Lower leg skin (tissue), 4 donors: ENCODE measurements around the gene KIZ. TPM values are rescaled to one million over a fixed set of nuclear protein-coding genes. Genes with fewer than 3 reads are reported as not detected.

Source experiments
- DNase-seq, 2 donors: peaks; one replicate each; pipeline ENCODE4 v3.0.0-alpha.2; 2019; ENCODE audit warnings: low spot score in 2 of 2
- H3K4me3 ChIP-seq: fragments of 200-600 bp; sonication (generic); 2 replicates; pipeline ENCODE4 v1.5.1; 2017; ENCODE audit warnings: mild to moderate bottlenecking, low read depth; ENCODE audit not compliant: poor library complexity, severe bottlenecking
- CTCF ChIP-seq, 3 donors: fragments of 450-650 bp; IDR thresholded peaks; one replicate each; pipeline ENCODE4 v1.5.1; 2016; ENCODE audit warnings: antibody characterized with exemption in 3 of 3, mild to moderate bottlenecking in 3 of 3, moderate library complexity in 2 of 3
- POLR2A ChIP-seq, 2 donors: fragments of 450-650 bp; IDR thresholded peaks; one replicate each; pipeline ENCODE4 v1.6.1; 2016 to 2017; ENCODE audit warnings: antibody characterized with exemption in 2 of 2, mild to moderate bottlenecking in 1 of 2, moderate library complexity in 1 of 2
- WGBS, 2 donors: methylation state at CpG; one replicate each; pipeline ENCODE4 v1.1.5; 2018; 5-methylcytosine and 5-hydroxymethylcytosine counted together
- intact Hi-C: fragments of 100-400 bp; cut with DNase I; formaldehyde crosslinking; loops from one replicate; pipeline ENCODE4 v1.15.0; 2023; ENCODE audit warnings: low total_unique reads
- total RNA-seq, 4 donors: library from RNA; depleted of rRNA; stranded (reverse); fragments of >200 nt; gene quantifications; one replicate each; pipeline ENCODE4 v1.1.0, GENCODE V29; 2016

Gene KIZ
- total RNA-seq, 4 donors from 2014 or later: 17.8 to 25.0 (median 23.0) TPM

- H3K4me3 ChIP-seq: no peak overlapping the region
- DNase-seq: no peak
- TF ChIP-seq POLR2A (IDR thresholded peaks at IDR 0.05) (no peak), CTCF (IDR thresholded peaks at IDR 0.05) (no peak)
- intact Hi-C loops: no loop called here
- WGBS, 2 donors: 76 to 89% methylated on average over 2 of the region's 2 CpGs
Measured at GRCh38 chr20:21291026-21291425, 165.1 kb downstream of the KIZ start.

GRCh38 chr20:21294755-21295154, 168.9 kb downstream of the KIZ start:
- intact Hi-C loops: no loop called here
- no peak overlapping the region for H3K4me3 ChIP-seq
- no peak for TF ChIP-seq POLR2A (IDR thresholded peaks at IDR 0.05)
- TF ChIP-seq CTCF (IDR thresholded peaks at IDR 0.05): no peak
- 76 to 79% methylated on average over 5 of the region's 5 CpGs for WGBS, 2 donors
- DNase-seq: no peak

Other genes with a start within 250 kb of the KIZ start
- under 1 TPM in 1 of 4 donors, not detected in 3; 0.32 TPM for gene LINC00237, start 19.7 kb upstream of the KIZ start, total RNA-seq
- 10 to 100 TPM; 31.9 to 50.9 (median 37.3) TPM for gene XRN2, start 177.2 kb downstream of the KIZ start, total RNA-seq